Stimulated activated CD4-positive, alpha-beta T cell treated with anti-CD3 and anti-CD28 coated beads, TNF-alpha, amount 100 ng/mL, for 48 hours (primary cell): ENCODE results near the gene WNT5A.

Experiments
- DNase-seq, 3 donors: peaks; one replicate each; pipeline ENCODE4 v3.0.0-alpha.2; 2020; ENCODE audit warnings: low read depth in 3 of 3

Gene WNT5A

GRCh38 chr3:55481744-55482495 lies 5.2 kb downstream of the WNT5A start:
- no peak for DNase-seq

GRCh38 chr3:55480911-55481743 lies 6.0 kb downstream of the WNT5A start:
- DNase-seq, result no peak

DNA sequence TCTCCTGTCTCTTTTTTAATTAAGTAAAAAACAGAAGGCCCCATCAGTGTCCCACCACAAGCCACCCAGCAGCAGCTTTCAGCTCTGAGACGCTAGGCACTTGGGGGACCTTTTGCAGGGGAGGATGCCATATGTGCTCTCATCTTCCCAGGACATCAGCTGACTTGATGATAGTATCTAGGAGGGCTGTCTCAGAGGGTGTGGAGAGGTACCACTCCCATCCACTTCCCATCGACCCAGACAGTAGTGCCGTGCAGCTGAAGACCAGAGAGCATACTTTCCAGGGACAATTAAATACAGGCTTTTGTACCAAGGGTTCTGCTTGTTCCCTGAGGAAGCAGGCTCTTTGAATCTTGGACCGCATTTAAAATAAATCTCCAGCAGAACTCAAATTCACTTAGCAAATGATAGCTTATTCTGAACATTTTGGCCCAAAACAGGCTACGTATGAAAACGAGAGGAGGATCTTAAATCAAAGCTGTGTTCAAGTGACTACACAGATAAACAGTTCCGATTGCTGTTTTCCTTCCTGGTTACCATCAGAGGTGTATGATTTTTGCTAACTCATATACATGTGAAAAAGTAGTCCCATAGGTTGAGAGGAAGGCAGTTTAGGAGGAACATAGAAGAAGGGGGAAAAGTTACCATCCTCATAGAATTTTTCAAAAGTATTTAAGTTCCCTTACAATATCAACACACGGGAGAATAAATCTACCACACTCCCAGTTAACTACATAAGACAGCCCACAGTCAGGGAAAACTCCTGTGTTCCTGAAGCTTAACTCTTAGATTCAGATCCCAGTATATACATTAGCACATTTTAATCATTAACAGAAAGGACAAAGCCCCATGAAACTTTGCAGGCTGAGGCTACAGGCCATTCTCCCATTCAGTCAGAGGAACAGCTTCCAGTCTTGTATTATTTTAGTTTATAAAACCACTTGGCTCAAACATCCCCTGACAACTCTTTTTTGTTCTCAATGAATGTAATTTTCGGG lies 9.5 kb downstream of the WNT5A start:
- no peak for DNase-seq

- DNase-seq, result no peak
Observed at GRCh38 chr3:55476515-55476914, 10.6 kb downstream of the WNT5A start.

- DNase-seq, result no peak
Observed at GRCh38 chr3:55474213-55474632, 12.9 kb downstream of the WNT5A start.

GRCh38 chr3:55473788-55474187 lies 13.3 kb downstream of the WNT5A start:
- DNase-seq, result no peak

GRCh38 chr3:55471522-55472280 lies 15.4 kb downstream of the WNT5A start:
- no peak for DNase-seq

GRCh38 chr3:55471084-55471483 lies 16.0 kb downstream of the WNT5A start:
- DNase-seq, result no peak

DNA sequence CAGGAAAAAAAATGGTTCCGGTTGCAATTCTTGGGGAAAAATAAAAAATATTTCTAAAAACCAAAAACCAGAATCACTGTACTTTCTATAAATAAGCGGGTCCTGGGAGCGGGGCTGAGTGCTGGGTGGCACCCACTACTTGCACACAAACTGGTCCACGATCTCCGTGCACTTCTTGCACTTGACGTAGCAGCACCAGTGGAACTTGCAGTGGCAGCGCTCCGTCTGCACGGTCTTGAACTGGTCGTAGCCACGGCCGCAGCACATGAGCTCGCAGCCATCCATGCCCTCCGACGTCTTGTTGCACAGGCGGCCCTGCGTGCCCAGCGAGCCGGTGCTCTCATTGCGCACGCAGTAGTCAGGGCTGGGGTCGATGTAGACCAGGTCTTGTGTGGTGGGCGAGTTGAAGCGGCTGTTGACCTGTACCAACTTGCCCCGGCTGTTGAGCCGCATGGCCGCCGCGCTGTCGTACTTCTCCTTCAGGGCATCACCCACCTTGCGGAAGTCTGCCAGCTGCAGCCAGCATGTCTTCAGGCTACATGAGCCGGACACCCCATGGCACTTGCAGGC lies 17.1 kb downstream of the WNT5A start:
- no peak for DNase-seq

GRCh38 chr3:55468251-55468650 lies 18.9 kb downstream of the WNT5A start:
- DNase-seq, result no peak

- DNase-seq, result no peak
Observed at GRCh38 chr3:55467099-55467498, 20.0 kb downstream of the WNT5A start.

DNA sequence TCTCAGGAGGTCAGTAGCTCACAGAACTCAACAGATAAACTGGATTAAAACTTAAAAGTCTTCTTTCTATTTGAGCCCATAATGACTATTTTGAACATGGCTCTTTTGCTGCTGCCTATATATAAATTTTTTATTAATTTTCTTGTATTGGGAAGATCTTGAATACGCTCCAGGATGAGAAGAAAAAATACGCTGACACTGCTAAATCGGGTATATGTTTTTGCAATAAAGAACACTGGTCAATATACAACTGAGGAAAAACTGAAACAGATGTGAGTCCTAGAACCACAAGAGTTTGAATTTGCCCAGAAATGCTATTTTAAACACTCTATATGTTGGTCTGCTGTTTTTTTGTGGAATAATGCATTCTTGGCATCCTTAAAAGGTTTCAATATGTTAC lies 20.6 kb downstream of the WNT5A start:
- DNase-seq, result no peak

GRCh38 chr3:55461896-55462295 lies 25.2 kb downstream of the WNT5A start:
- no peak for DNase-seq

GRCh38 chr3:55459838-55460237 lies 27.3 kb downstream of the WNT5A start:
- no peak for DNase-seq

DNA sequence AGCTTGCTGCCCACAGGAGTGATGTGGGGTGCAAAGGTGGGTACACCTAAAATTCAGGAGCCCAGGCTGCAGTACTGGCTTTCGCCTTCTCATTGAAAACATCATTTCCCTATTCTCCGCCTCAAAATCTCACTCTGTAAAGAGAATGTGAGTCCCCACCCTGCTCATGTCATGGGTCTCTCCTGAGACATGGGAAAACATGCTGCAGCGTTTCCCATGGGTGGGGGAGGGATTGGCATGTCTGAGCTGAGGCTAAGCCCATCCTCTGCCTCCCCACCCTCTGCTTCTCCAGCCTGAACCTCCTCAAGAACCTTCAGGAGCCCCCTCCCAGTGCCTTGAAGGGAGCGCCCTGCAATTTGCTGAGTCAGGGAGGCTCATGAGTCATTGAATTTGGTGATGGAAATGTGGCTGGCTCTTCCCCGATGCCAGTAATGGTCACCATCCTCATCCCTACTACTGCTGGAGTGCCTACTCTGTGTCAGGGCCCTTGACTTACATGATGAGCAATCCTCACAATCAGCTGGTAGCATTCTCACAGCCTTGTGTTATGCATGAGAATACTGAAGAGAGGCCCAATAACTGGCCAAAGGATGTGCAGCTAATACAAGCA lies 28.8 kb downstream of the WNT5A start:
- DNase-seq, result no peak

DNA sequence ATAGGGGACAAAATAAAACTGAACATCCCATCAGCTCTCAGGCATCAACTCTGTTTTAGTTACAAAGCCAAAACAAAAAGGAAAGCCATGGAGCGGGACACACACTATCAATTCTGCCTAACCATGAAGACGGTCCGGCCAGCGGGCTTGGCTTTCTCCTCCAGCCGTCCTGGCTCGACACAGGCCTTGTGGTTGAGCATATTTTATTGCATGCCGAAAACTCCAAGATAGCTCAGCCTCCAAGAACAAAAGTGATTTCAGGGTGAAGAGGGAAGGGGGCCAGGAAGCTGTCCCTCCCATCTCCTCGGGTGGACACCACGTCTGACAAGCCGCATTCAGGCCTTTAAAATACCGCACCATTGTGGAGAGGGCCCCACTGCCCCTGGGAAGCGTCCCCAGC lies 31.2 kb downstream of the WNT5A start:
- no peak for DNase-seq

- DNase-seq, result no peak
Observed at GRCh38 chr3:55454611-55455010, 32.5 kb downstream of the WNT5A start.

DNA sequence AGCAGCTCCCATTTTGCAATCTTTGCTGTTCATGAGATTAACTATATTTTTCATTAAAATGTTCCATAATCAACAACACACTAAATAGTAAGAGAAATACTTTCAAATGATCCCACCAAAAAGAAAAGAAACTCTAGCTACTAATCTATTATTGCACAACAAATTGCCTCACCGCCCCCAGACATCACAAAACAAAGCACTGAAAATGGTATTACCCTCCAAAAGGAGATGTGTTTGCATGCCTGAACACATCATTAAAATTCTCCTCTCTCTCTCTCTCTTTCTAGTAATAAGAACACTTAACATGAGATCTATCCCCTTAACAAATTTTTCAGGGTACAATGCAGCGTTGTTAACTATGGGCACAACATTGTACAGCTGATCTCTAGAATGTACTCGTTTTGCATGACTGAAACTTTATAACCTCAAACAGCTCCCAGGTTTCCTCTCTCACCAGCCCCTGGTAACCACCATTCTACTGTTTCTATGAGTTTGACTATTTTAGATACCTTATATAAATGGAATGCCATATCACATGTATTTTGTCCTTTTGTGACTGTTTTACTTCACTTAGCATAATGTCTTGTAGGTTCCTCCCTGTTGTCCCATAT lies 33.1 kb downstream of the WNT5A start:
- DNase-seq, result no peak

GRCh38 chr3:55452886-55453285 lies 34.2 kb downstream of the WNT5A start:
- DNase-seq, result no peak

GRCh38 chr3:55449527-55449926 lies 37.6 kb downstream of the WNT5A start:
- no peak for DNase-seq
